GM12892 (cell line): ENCODE measurements around the gene PRRG4.

ENCODE experiments used
- POLR2A ChIP-seq: IDR thresholded peaks from 2 replicates; pipeline ENCODE4 v1.6.1; 2011; ENCODE audit warnings: low read depth, low read length, control low read depth
- POLR2AphosphoS5 ChIP-seq: IDR thresholded peaks from 2 replicates; pipeline ENCODE4 v1.6.1; 2011; ENCODE audit warnings: low read depth, low read length, control low read depth

- TF ChIP-seq POLR2A (peak; percentile 80; the same call in 1 of the 2 replicates), POLR2AphosphoS5 (no peak)
Observed at GRCh38 chr11:32829680-32830412, at the start of gene PRRG4.
